ENCODE results near the gene FSTL3. TPM values are rescaled to one million over a fixed set of nuclear protein-coding genes. Genes with fewer than 3 reads are reported as not detected.

FSTL3 gene
- total and polyA plus RNA-seq, 4 donors = 2.2 to 8.4 (median 6.0) TPM

- Histone ChIP-seq H3K9ac (ENCODE audit: low read depth in 1 of 2, low read length in 2 of 2) (no peak overlapping the region), H3K27me3 (ENCODE audit: control insufficient read depth in 4 of 4, insufficient read depth in 4 of 4, low read length in 3 of 4) (no peaks in the 10 kb centered on the region), H3K4me3 (ENCODE audit: low read depth in 1 of 3, low read length in 3 of 3) (peak overlapping the region in 1 of 3 donors; percentile 29), H3K9me3 (ENCODE audit: control insufficient read depth in 4 of 4, low read length in 3 of 4) (no peaks in the 10 kb centered on the region), H3K27ac (ENCODE audit: low read depth in 1 of 2, low read length in 2 of 2) (no peak overlapping the region), H3K4me1 (ENCODE audit: control insufficient read depth in 4 of 4, insufficient read depth in 4 of 4, low read length in 3 of 4) (peaks cover 0 to 4% (median 2%) of the 10 kb centered on the region in 4 donors), H3K36me3 (ENCODE audit: control insufficient read depth in 4 of 4, insufficient read depth in 3 of 4, low read depth in 1 of 4, low read length in 3 of 4) (no peaks in the 10 kb centered on the region)
- WGBS = 44% methylated on average over 4 of the region's 4 CpGs
- DNase-seq (ENCODE audit: low spot score) = no peak
- no peak for TF ChIP-seq FOXA1 (IDR thresholded peaks at IDR 0.05)
- TF ChIP-seq, protein P1, sequence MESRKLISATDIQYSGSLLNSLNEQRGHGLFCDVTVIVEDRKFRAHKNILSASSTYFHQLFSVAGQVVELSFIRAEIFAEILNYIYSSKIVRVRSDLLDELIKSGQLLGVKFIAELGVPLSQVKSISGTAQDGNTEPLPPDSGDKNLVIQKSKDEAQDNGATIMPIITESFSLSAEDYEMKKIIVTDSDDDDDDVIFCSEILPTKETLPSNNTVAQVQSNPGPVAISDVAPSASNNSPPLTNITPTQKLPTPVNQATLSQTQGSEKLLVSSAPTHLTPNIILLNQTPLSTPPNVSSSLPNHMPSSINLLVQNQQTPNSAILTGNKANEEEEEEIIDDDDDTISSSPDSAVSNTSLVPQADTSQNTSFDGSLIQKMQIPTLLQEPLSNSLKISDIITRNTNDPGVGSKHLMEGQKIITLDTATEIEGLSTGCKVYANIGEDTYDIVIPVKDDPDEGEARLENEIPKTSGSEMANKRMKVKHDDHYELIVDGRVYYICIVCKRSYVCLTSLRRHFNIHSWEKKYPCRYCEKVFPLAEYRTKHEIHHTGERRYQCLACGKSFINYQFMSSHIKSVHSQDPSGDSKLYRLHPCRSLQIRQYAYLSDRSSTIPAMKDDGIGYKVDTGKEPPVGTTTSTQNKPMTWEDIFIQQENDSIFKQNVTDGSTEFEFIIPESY (IDR thresholded peaks at IDR 0.05) = no peak
- no peak for TF ChIP-seq MAX (IDR thresholded peaks at IDR 0.05)
- no peak for TF ChIP-seq TAF1 (conservative IDR thresholded peaks at IDR 0.05)
Measured at GRCh38 chr19:703329-703650, 27.1 kb downstream of the FSTL3 start.

- TF ChIP-seq YY1 (IDR thresholded peaks at IDR 0.05) (no peak), GABPA (IDR thresholded peaks at IDR 0.05 in 1 of 2, conservative IDR thresholded peaks at IDR 0.05 in 1 of 2) (no peak), RXRA (IDR thresholded peaks at IDR 0.05) (no peak), NR2F2 (IDR thresholded peaks at IDR 0.05) (peak; percentile 46), SP1 (IDR thresholded peaks at IDR 0.05) (peak; percentile 44), EGR1 (IDR thresholded peaks at IDR 0.05; ENCODE audit: low read depth in 2 of 2) (no peak)
- TF ChIP-seq, protein P1 (IDR thresholded peaks at IDR 0.05) = no peak
- peak; percentile 87 for DNase-seq (ENCODE audit: low spot score)
- Histone ChIP-seq H3K27me3 (ENCODE audit: control insufficient read depth in 4 of 4, insufficient read depth in 4 of 4, low read length in 3 of 4) (no peaks in the 10 kb centered on the region), H3K36me3 (ENCODE audit: control insufficient read depth in 4 of 4, insufficient read depth in 3 of 4, low read depth in 1 of 4, low read length in 3 of 4) (no peaks in the 10 kb centered on the region), H3K4me3 (ENCODE audit: low read depth in 1 of 3, low read length in 3 of 3) (peak overlapping the region in 1 of 3 donors; percentile 29), H3K9ac (ENCODE audit: low read depth in 1 of 2, low read length in 2 of 2) (no peak overlapping the region), H3K9me3 (ENCODE audit: control insufficient read depth in 4 of 4, low read length in 3 of 4) (no peaks in the 10 kb centered on the region), H3K4me1 (ENCODE audit: control insufficient read depth in 4 of 4, insufficient read depth in 4 of 4, low read length in 3 of 4) (peaks cover 0 to 4% (median 2%) of the 10 kb centered on the region in 4 donors), H3K27ac (ENCODE audit: low read depth in 1 of 2, low read length in 2 of 2) (no peak overlapping the region)
- WGBS = 11% methylated on average over 50 of the region's 50 CpGs
Measured at GRCh38 chr19:703651-704446, 27.7 kb downstream of the FSTL3 start.

- no peak overlapping the region for H3K27ac ChIP-seq (ENCODE audit: low read depth in 1 of 2, low read length in 2 of 2)
- no peak overlapping the region for H3K9ac ChIP-seq (ENCODE audit: low read depth in 1 of 2, low read length in 2 of 2)
- WGBS = 22% methylated on average over 14 of the region's 14 CpGs
- no peaks in the 10 kb centered on the region for H3K36me3 ChIP-seq (ENCODE audit: control insufficient read depth in 4 of 4, insufficient read depth in 3 of 4, low read depth in 1 of 4, low read length in 3 of 4)
- no peaks in the 10 kb centered on the region for H3K9me3 ChIP-seq (ENCODE audit: control insufficient read depth in 4 of 4, low read length in 3 of 4)
- no peak overlapping the region for H3K4me3 ChIP-seq (ENCODE audit: low read depth in 1 of 3, low read length in 3 of 3)
- peaks cover 0 to 2% (median 0%) of the 10 kb centered on the region in 4 donors for H3K27me3 ChIP-seq (ENCODE audit: control insufficient read depth in 4 of 4, insufficient read depth in 4 of 4, low read length in 3 of 4)
- peaks cover 0 to 4% (median 4%) of the 10 kb centered on the region in 4 donors for H3K4me1 ChIP-seq (ENCODE audit: control insufficient read depth in 4 of 4, insufficient read depth in 4 of 4, low read length in 3 of 4)
- DNase-seq (ENCODE audit: low spot score) = no peak
- TF ChIP-seq GABPA (IDR thresholded peaks at IDR 0.05 in 1 of 2, conservative IDR thresholded peaks at IDR 0.05 in 1 of 2) (no peak), TAF1 (conservative IDR thresholded peaks at IDR 0.05) (no peak), FOXA1 (IDR thresholded peaks at IDR 0.05) (no peak), ATF3 (IDR thresholded peaks at IDR 0.05) (no peak), RAD21 (IDR thresholded peaks at IDR 0.05) (no peak), CTCF (IDR thresholded peaks at IDR 0.05; ENCODE audit: low read depth, low read length, missing input control) (no peak), YY1 (IDR thresholded peaks at IDR 0.05) (no peak), MAX (IDR thresholded peaks at IDR 0.05) (no peak), HNF4G (IDR thresholded peaks at IDR 0.05) (no peak)
- TF ChIP-seq, protein P1 (IDR thresholded peaks at IDR 0.05) = no peak
Measured at GRCh38 chr19:704447-704741, 28.2 kb downstream of the FSTL3 start.
